Measurements from ENCODE around the gene NEGR1. TPM values are rescaled to one million over a fixed set of nuclear protein-coding genes. Genes with fewer than 3 reads are reported as not detected.

Gene NEGR1
- total RNA-seq, 1 donor from 2014 or later: 8.6 TPM

DNA sequence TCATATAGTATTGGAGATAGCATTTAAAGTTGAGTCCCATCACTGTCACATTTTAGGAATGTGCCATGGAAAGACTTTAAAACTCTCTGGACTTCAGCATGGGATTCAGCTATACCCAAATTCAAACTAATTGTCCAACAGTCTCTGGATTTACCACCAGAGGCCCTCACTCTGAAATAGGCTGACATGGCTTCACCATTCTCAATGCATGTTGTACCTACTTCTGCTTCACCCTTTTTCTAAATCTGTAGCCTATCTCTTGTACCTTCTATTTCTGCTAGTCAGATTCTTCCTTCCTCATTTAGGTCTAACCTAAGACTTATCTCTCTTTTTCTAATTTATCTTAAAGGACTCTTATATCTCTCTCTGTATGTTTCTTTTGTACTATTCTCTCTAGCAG is 688.8 kb downstream of the NEGR1 start:
- DNase-seq (ENCODE audit: low read depth): no peak
- FAIRE-seq: no peak
- no peak for TF ChIP-seq EZH2 (IDR thresholded peaks at IDR 0.05; ENCODE audit: insufficient read depth, low read length)
- TF ChIP-seq, protein P1, sequence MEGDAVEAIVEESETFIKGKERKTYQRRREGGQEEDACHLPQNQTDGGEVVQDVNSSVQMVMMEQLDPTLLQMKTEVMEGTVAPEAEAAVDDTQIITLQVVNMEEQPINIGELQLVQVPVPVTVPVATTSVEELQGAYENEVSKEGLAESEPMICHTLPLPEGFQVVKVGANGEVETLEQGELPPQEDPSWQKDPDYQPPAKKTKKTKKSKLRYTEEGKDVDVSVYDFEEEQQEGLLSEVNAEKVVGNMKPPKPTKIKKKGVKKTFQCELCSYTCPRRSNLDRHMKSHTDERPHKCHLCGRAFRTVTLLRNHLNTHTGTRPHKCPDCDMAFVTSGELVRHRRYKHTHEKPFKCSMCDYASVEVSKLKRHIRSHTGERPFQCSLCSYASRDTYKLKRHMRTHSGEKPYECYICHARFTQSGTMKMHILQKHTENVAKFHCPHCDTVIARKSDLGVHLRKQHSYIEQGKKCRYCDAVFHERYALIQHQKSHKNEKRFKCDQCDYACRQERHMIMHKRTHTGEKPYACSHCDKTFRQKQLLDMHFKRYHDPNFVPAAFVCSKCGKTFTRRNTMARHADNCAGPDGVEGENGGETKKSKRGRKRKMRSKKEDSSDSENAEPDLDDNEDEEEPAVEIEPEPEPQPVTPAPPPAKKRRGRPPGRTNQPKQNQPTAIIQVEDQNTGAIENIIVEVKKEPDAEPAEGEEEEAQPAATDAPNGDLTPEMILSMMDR (IDR thresholded peaks at IDR 0.05; ENCODE audit: insufficient read depth, low read depth, low read length): no peak
- H4K20me1 ChIP-seq (ENCODE audit: insufficient read depth, low read length): no peaks in the 10 kb centered on the region
- H3K27ac Mint-ChIP-seq (ENCODE audit: unreplicated experiment): no peak overlapping the region
- H3K79me2 ChIP-seq (ENCODE audit: insufficient read depth, low read length): no peaks in the 10 kb centered on the region
- H3K9ac ChIP-seq (ENCODE audit: low read length): no peak overlapping the region
- H3K27me3 Mint-ChIP-seq (ENCODE audit: low read depth, unreplicated experiment): no peaks in the 10 kb centered on the region
- no peaks in the 10 kb centered on the region for H3K4me1 ChIP-seq (ENCODE audit: insufficient read depth, low read length)
- no peaks in the 10 kb centered on the region for H3K9me3 ChIP-seq (ENCODE audit: insufficient read depth, low read depth, low read length)
- no peaks in the 10 kb centered on the region for H3K36me3 Mint-ChIP-seq (ENCODE audit: low read depth, unreplicated experiment)
- no peaks in the 10 kb centered on the region for H3K36me3 ChIP-seq (ENCODE audit: insufficient read depth, low read length)
- H3K4me2 ChIP-seq (ENCODE audit: low read length): no peak overlapping the region
- H3K27me3 ChIP-seq (ENCODE audit: insufficient read depth, low read length): no peaks in the 10 kb centered on the region
- no peaks in the 10 kb centered on the region for H3K4me1 Mint-ChIP-seq (ENCODE audit: low read depth, unreplicated experiment)
- H3K27ac ChIP-seq (ENCODE audit: low read depth, low read length): no peak overlapping the region
- H3K4me3 ChIP-seq (ENCODE audit: insufficient read depth, low read depth, low read length): no peak overlapping the region
- H3K9me3 Mint-ChIP-seq (ENCODE audit: unreplicated experiment): no peaks in the 10 kb centered on the region
- H2AFZ ChIP-seq (ENCODE audit: low read depth, low read length): no peak overlapping the region
- no peak overlapping the region for H3K4me3 Mint-ChIP-seq (ENCODE audit: unreplicated experiment)

DNA sequence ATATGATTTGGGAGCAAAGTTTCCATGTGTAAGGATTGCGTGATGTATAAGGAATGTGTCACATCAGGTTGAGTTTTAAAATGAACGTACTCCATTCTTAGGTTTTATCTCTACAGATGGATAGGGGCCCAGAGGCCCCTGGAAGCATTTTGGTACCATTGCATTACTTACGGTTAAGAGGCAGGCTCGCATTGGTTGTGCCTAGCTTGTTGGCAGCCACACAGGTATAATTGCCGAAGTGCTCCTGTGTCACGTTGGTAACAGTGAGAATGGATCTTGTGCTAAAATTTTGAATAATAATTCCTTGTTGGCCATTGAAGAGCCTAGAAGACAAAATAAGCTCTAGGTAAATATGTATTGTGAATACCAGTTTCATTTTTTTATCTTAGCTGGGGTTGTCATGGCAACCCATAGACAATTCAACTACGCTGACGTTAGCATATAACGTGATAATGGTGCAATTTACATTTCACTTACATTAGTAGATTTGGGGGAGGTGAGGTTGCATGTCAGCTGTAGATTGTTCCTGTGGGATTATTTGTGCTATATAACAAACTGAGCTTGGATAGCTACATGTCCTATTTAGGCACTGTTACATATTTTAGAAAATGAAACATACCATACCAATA is 689.6 kb downstream of the NEGR1 start:
- DNase-seq (ENCODE audit: low read depth) (no peak), FAIRE-seq (no peak)
- H3K9me3 Mint-ChIP-seq (ENCODE audit: unreplicated experiment): no peaks in the 10 kb centered on the region
- Histone ChIP-seq H4K20me1 (ENCODE audit: insufficient read depth, low read length) (no peaks in the 10 kb centered on the region), H3K4me3 (ENCODE audit: insufficient read depth, low read depth, low read length) (no peak overlapping the region), H3K9ac (ENCODE audit: low read length) (no peak overlapping the region), H3K9me3 (ENCODE audit: insufficient read depth, low read depth, low read length) (no peaks in the 10 kb centered on the region), H3K27ac (ENCODE audit: low read depth, low read length) (no peak overlapping the region), H3K4me1 (ENCODE audit: insufficient read depth, low read length) (no peaks in the 10 kb centered on the region), H3K36me3 (ENCODE audit: insufficient read depth, low read length) (no peaks in the 10 kb centered on the region), H3K4me2 (ENCODE audit: low read length) (no peak overlapping the region), H2AFZ (ENCODE audit: low read depth, low read length) (no peak overlapping the region), H3K79me2 (ENCODE audit: insufficient read depth, low read length) (no peaks in the 10 kb centered on the region), H3K27me3 (ENCODE audit: insufficient read depth, low read length) (no peaks in the 10 kb centered on the region)
- H3K27me3 Mint-ChIP-seq (ENCODE audit: low read depth, unreplicated experiment): no peaks in the 10 kb centered on the region
- H3K4me1 Mint-ChIP-seq (ENCODE audit: low read depth, unreplicated experiment): no peaks in the 10 kb centered on the region
- H3K4me3 Mint-ChIP-seq (ENCODE audit: unreplicated experiment): no peak overlapping the region
- no peaks in the 10 kb centered on the region for H3K36me3 Mint-ChIP-seq (ENCODE audit: low read depth, unreplicated experiment)
- TF ChIP-seq, protein P1 (IDR thresholded peaks at IDR 0.05; ENCODE audit: insufficient read depth, low read depth, low read length): no peak
- TF ChIP-seq EZH2 (IDR thresholded peaks at IDR 0.05; ENCODE audit: insufficient read depth, low read length): no peak
- H3K27ac Mint-ChIP-seq (ENCODE audit: unreplicated experiment): no peak overlapping the region

DNA sequence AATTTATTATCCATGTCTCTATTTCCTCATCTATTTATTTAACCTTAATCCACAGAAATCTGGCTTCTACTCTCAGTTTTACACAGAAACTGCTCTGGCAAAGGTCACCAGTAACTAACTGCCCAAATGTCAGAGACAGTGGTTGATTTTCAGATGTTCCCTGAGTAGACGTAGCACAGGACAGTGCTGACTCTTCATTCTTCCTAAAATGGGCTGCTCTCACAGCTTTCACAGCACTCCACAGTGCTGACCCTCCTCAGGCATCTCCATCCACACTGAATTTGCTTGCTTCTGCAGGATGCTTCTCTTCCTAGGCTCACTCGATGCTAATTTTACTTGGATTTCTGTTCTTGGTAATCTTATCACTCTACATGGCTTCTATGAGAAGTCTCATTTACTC is 693.3 kb downstream of the NEGR1 start:
- Mint-ChIP-seq H3K9me3 (ENCODE audit: unreplicated experiment) (no peaks in the 10 kb centered on the region), H3K36me3 (ENCODE audit: low read depth, unreplicated experiment) (no peaks in the 10 kb centered on the region), H3K4me3 (ENCODE audit: unreplicated experiment) (no peak overlapping the region), H3K4me1 (ENCODE audit: low read depth, unreplicated experiment) (no peaks in the 10 kb centered on the region), H3K27ac (ENCODE audit: unreplicated experiment) (no peak overlapping the region), H3K27me3 (ENCODE audit: low read depth, unreplicated experiment) (no peaks in the 10 kb centered on the region)
- TF ChIP-seq, protein P1 (IDR thresholded peaks at IDR 0.05; ENCODE audit: insufficient read depth, low read depth, low read length): no peak
- no peak for TF ChIP-seq EZH2 (IDR thresholded peaks at IDR 0.05; ENCODE audit: insufficient read depth, low read length)
- DNase-seq (ENCODE audit: low read depth): no peak
- no peak overlapping the region for H3K4me3 ChIP-seq (ENCODE audit: insufficient read depth, low read depth, low read length)
- no peaks in the 10 kb centered on the region for H4K20me1 ChIP-seq (ENCODE audit: insufficient read depth, low read length)
- no peak overlapping the region for H3K4me2 ChIP-seq (ENCODE audit: low read length)
- H3K9me3 ChIP-seq (ENCODE audit: insufficient read depth, low read depth, low read length): no peaks in the 10 kb centered on the region
- FAIRE-seq: no peak
- H3K9ac ChIP-seq (ENCODE audit: low read length): no peak overlapping the region
- H3K79me2 ChIP-seq (ENCODE audit: insufficient read depth, low read length): no peaks in the 10 kb centered on the region
- no peaks in the 10 kb centered on the region for H3K4me1 ChIP-seq (ENCODE audit: insufficient read depth, low read length)
- H3K27ac ChIP-seq (ENCODE audit: low read depth, low read length): no peak overlapping the region
- no peak overlapping the region for H2AFZ ChIP-seq (ENCODE audit: low read depth, low read length)
- H3K27me3 ChIP-seq (ENCODE audit: insufficient read depth, low read length): no peaks in the 10 kb centered on the region
- no peaks in the 10 kb centered on the region for H3K36me3 ChIP-seq (ENCODE audit: insufficient read depth, low read length)
